Amniotic stem cell (primary cell): ENCODE measurements around the gene GSE1.

Experiments
- DNase-seq: peaks from one replicate; lab custom pipeline; 2025; lab: John Stamatoyannopoulos, UW

The GSE1 gene

DNA sequence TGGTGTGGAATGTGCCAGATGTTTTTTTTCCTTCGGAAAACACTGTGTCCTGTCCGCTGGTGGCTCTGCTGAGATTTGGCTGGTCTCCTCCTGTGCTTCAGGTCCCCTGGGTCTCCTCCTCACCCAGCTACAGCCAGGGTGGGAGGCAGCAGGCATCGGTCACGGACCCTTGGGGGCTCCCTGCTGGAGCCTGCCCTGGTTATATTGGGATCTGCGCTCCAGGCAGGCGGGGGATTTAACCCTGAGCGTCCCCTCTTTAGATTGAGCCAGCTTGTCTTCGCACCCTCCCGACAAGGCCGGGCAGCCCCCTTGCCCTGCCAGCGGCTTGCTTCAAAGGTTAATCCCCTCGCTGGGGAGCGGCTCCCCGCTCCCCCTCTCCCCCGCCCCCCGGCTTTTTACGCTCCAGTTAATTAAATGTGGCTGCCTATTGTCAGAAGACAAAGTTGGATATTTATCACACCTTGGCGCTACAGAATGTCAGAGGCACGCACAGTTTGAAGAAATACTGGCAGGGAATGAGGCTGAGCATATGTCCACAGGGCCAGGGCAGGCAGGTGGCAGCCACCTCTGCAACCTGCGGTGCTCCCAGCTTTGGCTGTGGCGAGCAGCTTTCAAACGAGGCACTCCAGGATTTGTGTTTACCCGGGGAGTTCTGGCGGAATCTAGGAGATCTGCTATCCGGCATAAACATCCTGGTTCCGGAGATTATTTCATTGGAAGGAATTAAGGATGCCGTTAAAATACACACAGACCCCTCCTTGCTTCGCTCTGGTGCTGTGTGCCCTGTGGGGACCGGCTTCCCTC lies 38.2 kb upstream of the GSE1 start:
- DNase-seq = no peak

- no peak for DNase-seq
Measured at GRCh38 chr16:85575920-85576319, 37.2 kb upstream of the GSE1 start.

DNA sequence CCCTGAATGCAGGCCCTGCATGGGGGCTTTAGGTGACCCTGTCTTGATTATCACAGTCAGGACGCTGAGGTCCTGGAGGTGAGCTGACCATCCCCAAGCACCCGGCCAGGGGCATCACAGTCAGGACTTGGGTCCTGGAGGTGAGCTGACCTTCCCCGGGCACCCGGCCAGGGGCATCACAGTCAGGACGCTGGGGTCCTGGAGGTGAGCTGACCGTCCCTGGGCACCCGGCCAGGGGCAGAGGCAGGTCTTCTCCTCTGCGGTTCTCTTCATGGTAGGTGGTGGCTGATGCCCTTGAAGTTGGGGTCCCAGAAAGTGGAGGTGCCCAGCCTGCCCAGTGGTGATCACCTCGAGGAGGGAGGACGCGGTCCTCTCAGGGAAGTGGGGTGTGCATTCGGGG lies 36.2 kb upstream of the GSE1 start:
- DNase-seq = no peak

DNA sequence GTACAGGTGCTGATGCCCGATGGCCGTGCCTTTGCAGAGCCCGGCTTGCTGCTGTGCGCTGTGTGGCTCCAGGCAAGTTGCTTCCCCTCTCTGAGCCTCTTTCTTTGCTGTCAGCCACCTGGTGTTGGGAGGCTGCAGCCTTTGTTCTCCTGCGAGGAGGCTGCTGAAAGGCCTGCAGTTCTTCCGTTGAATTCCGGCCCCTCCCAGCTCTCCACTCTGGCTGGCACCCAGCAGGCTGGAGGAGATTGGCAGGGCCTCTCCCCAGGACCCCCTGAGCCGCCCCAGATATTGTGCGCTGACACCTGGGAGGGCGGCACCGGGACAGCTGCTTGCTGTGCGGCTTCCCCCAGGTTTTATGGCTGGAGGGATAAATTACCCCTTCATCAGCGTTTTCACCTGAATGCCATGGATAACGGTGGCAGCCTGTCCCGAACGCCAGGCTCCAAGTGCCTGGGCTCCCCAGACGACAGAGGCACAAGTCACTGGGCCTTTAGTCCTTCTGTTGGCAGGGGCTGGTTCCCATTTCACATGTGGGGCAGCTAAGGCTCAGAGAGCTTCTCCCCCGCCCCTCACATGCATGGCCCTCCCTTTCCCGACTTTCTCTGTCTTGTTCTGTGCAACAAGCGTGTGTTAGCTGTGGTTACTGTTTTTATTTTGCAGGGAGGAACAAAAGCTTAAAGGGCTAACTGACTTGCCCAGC lies 35.1 kb upstream of the GSE1 start:
- no peak for DNase-seq

- no peak for DNase-seq
Measured at GRCh38 chr16:85578599-85578948, 34.5 kb upstream of the GSE1 start.

DNA sequence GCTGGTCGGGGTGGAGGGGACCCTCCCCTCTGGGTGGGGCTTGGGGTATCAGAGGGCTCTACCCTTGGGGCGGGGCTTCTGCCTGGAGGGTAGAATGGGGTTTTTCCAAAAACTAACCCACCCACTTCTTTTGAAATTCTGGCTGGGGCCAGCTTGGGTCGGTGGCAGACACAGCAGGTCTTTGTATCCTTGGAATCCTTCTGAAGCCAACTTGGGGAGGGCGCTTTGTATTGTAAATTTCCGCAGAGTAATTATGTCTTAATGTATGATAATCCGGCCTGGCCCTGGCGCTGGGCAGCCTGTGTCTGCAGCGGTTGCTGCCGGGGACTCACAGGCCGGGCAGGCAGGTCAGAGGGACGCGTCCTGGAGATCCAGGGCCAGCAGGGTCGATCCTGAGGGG lies 33.9 kb upstream of the GSE1 start:
- DNase-seq = no peak

GRCh38 chr16:85579923-85580580 lies 33.1 kb upstream of the GSE1 start:
- DNase-seq = no peak

GRCh38 chr16:85580684-85581083 lies 32.4 kb upstream of the GSE1 start:
- DNase-seq = no peak

GRCh38 chr16:85582229-85582991 lies 30.7 kb upstream of the GSE1 start:
- DNase-seq = no peak

DNA sequence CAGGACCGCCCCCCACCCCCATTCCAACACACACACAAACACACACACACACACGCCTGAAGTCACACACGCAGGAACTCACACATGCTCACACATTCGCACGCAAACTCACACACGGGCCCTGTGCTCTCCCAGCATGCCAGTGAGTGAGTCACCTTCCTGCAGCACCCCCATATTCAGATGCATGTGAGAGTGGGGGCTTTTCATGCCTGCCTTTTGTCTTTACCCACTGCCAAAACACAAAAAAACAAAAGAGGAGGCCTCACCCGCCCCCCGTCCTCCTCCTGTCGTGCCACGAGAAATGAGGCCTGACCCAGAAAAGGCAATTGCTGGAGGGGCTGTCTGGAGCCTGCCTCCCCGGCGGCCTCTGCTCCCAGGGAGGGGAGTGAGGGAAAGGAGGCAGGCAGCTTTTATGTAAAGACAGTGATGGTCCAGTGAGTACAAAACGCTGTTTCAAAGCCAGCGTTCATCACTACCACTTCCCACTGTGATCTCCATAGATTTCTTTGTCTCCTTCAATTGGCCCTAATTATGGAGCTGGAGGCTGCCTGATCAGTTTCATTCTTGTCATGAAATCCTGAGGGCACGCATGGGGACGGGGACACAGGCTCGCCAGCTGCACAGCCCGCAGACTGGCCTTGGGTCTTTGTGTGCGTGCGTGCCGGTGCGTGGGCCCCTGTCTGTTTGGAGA lies 29.5 kb upstream of the GSE1 start:
- DNase-seq = no peak

GRCh38 chr16:85584267-85584666 lies 28.9 kb upstream of the GSE1 start:
- DNase-seq = no peak

- no peak for DNase-seq
Measured at GRCh38 chr16:85584819-85585282, 28.3 kb upstream of the GSE1 start.

GRCh38 chr16:85585711-85586110 lies 27.4 kb upstream of the GSE1 start:
- DNase-seq = no peak

DNA sequence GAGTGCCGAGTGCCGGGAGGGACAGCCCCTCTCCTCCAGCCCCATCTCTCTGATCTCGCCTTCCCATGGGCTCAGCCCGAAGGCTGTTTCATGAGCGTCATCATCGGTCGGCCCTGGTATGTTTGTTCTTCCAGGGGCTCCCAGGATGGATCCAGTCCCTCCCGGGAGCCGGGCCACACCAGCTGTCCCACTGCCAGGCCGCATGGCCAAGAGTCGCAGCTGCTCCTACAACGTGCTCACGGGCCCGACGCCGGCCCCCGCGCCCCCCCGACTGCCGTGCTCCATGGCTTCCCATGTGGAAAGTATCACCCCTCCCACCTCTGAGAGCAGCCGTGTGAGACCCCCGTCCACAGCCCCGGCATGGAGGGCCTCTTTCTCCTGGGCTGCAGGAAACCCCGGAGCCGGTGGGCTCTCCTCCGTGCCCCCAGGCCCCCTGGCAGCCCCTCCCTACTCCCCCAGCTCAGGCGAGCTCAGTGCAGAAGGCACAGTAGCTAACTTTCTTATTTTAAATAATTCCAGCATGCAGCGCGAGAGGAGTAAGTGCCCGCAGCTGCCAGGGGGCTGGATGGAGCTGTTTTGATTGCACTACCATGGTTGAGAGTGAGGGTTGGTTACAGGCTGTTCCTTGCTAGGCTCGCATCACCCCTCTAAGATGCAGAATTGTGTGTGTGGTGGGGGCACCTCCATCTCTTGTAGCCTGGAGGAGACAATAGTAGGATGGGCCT lies 26.6 kb upstream of the GSE1 start:
- no peak for DNase-seq

DNA sequence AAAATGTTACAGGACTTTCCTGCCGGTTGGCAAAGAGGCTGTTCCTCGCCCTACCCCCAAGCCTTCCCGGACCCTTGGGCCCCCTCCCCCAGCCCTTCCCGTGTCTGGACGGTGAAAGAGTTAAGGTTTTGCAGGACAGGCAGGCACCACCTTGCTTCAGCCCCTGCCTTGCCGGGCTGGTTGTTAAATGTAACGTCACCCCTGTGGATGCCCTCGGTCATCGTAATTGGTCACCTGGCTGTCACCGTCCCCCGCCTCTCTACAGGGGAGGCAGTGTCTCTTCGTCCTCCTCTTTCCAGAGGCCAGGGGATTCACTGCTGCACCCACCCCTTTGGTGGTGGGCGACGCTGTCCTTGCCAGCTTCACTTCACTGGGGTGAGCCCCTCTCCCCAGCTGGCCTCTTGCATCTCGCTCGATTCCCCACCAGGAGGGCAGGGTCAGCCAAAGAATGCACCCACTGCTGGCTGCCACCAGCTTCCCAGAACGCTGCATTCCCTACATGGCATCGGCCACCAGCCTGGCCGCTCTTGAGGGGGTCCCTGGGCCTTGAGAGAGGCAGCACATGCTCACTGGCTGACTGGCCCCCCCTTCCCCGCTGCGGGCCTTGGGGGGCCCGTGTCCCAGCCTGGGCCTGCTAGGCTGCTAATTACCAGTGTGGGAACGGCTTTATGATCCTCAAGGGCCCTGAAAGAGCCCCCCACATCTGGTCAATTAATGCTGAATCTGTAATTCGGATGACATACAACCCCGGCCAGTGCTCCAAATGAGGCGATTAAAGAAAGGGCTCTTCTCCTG lies 25.2 kb upstream of the GSE1 start:
- no peak for DNase-seq

- DNase-seq = no peak
Measured at GRCh38 chr16:85588562-85589503, 24.3 kb upstream of the GSE1 start.

DNA sequence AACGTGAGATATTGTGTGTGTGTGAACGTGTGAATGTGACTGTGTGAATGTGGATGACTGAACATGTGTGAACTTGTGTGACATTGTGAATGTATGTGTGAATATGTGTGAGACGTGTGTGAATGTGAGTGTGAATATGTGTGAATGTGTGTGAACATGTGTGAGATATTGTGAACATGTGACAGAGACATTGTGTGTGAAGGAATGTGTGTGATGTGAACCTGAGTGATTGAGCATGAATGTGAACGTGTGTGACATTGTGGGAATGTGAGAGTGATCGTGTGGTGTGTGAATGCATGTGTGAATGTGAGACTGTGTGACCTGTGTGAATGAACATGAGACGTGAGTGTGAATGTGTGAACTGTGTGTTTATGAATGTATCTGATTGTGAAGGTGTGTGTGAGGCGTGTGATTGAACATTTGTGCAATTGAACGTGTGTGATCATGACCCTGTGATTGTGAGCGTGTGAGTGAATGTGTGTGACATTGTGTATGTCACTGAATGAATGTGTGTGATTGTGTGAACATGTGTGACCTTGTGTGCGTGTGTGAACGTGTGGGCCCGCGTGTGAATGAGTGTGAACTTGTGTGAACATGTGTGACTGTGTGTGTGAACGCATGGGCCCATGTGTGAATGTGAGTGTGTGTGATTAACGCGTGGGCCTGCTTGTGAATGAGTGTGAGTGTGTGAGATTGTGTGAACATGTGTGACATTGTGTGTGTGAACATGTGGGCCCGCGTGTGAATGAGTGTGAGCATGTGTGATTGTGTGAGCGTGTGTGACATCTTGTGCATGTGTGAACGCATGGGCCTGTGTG lies 23.2 kb upstream of the GSE1 start:
- DNase-seq = no peak

GRCh38 chr16:85590506-85590832 lies 22.7 kb upstream of the GSE1 start:
- no peak for DNase-seq
